H1 (cell line): Measurements from ENCODE around the gene SMG9. TPM values are rescaled to one million over a fixed set of nuclear protein-coding genes. Genes with fewer than 3 reads are reported as not detected.

Experiments
- CTCF ChIA-PET: fragments of 300-600 bp; sonication (Branson Sonifier 250); formaldehyde crosslinking; loops from one replicate; lab custom pipeline; 2021; ENCODE audit not compliant: partially characterized antibody; lab: Charles Lee
- POLR2A ChIA-PET: fragments of 300-600 bp; sonication (Branson Sonifier 250); formaldehyde crosslinking; loops from one replicate; lab custom pipeline; 2021; ENCODE audit warnings: inconsistent platforms; ENCODE audit not compliant: partially characterized antibody; lab: Charles Lee
- DNase-seq, 2 experiments: peaks; one replicate each; pipeline versions ENCODE4 v3.0.0 to v3.0.0-alpha.2; 2010 to 2022; ENCODE audit warnings: low spot score in 2 of 2, low read depth in 1 of 2, mixed read lengths in 1 of 2
- FAIRE-seq: peaks from 2 replicates; lab custom pipeline; 2011; peaks lifted over from hg19 to GRCh38; lab: Jason Lieb, UNC
- H2AFZ ChIP-seq: 2 replicates; pipeline ENCODE4 v1.8.1; 2012; ENCODE audit warnings: low read length, inconsistent platforms
- H2AK5ac ChIP-seq: 2 replicates; pipeline ENCODE4 v1.6.1; 2013; ENCODE audit warnings: low read depth, low read length
- H2BK120ac ChIP-seq: replicated peaks from 2 replicates; pipeline ENCODE3; 2013; ENCODE audit warnings: low read depth, low read length, inconsistent platforms
- H2BK12ac ChIP-seq: 2 replicates; pipeline ENCODE4 v1.6.1; 2013; ENCODE audit warnings: low read depth, low read length
- H2BK15ac ChIP-seq: 2 replicates; pipeline ENCODE4 v1.6.1; 2013; ENCODE audit warnings: low read length
- H2BK20ac ChIP-seq: 2 replicates; pipeline ENCODE4 v1.6.1; 2013; ENCODE audit warnings: low read length
- H2BK5ac ChIP-seq: 2 replicates; pipeline ENCODE4 v1.6.1; 2013; ENCODE audit warnings: low read depth, low read length
- H3K14ac ChIP-seq: 2 replicates; pipeline ENCODE4 v1.6.1; 2013; ENCODE audit warnings: inconsistent platforms; ENCODE audit not compliant: insufficient read length
- H3K18ac ChIP-seq: 2 replicates; pipeline ENCODE4 v1.6.1; 2013; ENCODE audit warnings: low read length; ENCODE audit errors: extremely low read depth
- H3K23ac ChIP-seq: 2 replicates; pipeline ENCODE4 v1.6.1; 2013; ENCODE audit warnings: inconsistent platforms; ENCODE audit not compliant: insufficient read length
- H3K23me2 ChIP-seq: 2 replicates; pipeline ENCODE4 v1.6.1; 2013; ENCODE audit warnings: low read depth, low read length
- H3K27ac ChIP-seq: 2 replicates; pipeline ENCODE4 v1.6.1; 2011; ENCODE audit warnings: low read depth, low read length, inconsistent platforms
- H3K27me3 ChIP-seq, 4 experiments: replicated peaks in 1 of 4; 1 replicate in 1 of 4; 2 replicates in 3 of 4; pipeline versions ENCODE4 v1.6.1 to v1.8.1; 2011 to 2013; ENCODE audit warnings: low read length in 3 of 4, mild to moderate bottlenecking in 3 of 4, inconsistent platforms in 2 of 4, mixed read lengths in 2 of 4, moderate library complexity in 1 of 4; ENCODE audit not compliant: control insufficient read depth in 3 of 4, insufficient read depth in 3 of 4; ENCODE audit errors: extremely low read depth in 1 of 4
- H3K36me3 ChIP-seq, 4 experiments: 2 replicates each; pipeline versions ENCODE4 v1.6.1 to v1.8.1; 2011 to 2013; ENCODE audit warnings: mild to moderate bottlenecking in 4 of 4, low read length in 3 of 4, moderate library complexity in 2 of 4, control low read depth in 1 of 4, inconsistent platforms in 1 of 4; ENCODE audit not compliant: insufficient read depth in 4 of 4, control insufficient read depth in 2 of 4
- H3K4ac ChIP-seq: replicated peaks from 2 replicates; pipeline ENCODE3; 2013; ENCODE audit warnings: low read length, low read depth, mixed read lengths, inconsistent platforms; ENCODE audit not compliant: insufficient read length
- H3K4me1 ChIP-seq, 4 experiments: replicated peaks in 1 of 4; 1 replicate in 1 of 4; 2 replicates in 3 of 4; pipeline versions ENCODE4 v1.6.1 to v1.8.1; 2011 to 2013; ENCODE audit warnings: low read length in 3 of 4, inconsistent platforms in 2 of 4, mixed read lengths in 1 of 4; ENCODE audit not compliant: insufficient read depth in 4 of 4, control insufficient read depth in 3 of 4
- H3K4me2 ChIP-seq, 2 experiments: 2 replicates each; pipeline versions ENCODE4 v1.6.1 to v1.8.1; 2011 to 2013; ENCODE audit warnings: low read depth in 2 of 2, low read length in 2 of 2, control low read depth in 1 of 2, inconsistent platforms in 1 of 2, mild to moderate bottlenecking in 1 of 2; ENCODE audit not compliant: insufficient read depth in 1 of 2
- H3K4me3 ChIP-seq, 4 experiments: fragments of 200-600, 300-600 bp in 1 of 4; sonication (generic), shearing (Covaris generic), sonication (Bioruptor Twin) in 1 of 4; 2 replicates each; pipeline versions ENCODE4 v1.5.1 to v1.8.1; 2011 to 2016; ENCODE audit warnings: low read length in 4 of 4, low read depth in 3 of 4, control low read depth in 2 of 4, inconsistent platforms in 2 of 4, mild to moderate bottlenecking in 2 of 4, mixed read lengths in 1 of 4, moderate library complexity in 1 of 4; ENCODE audit not compliant: insufficient read depth in 2 of 4; ENCODE audit errors: extremely low read depth in 1 of 4
- H3K56ac ChIP-seq: replicated peaks from 2 replicates; pipeline ENCODE3; 2013; ENCODE audit warnings: low read depth, mild to moderate bottlenecking, mixed read lengths, low read length, inconsistent platforms; ENCODE audit not compliant: insufficient read length
- H3K79me1 ChIP-seq: 2 replicates; pipeline ENCODE4 v1.6.1; 2013; ENCODE audit warnings: low read depth, low read length, control low read depth
- H3K79me2 ChIP-seq, 2 experiments: 2 replicates each; pipeline versions ENCODE4 v1.6.1 to v1.8.1; 2012 to 2013; ENCODE audit warnings: low read length in 2 of 2, mild to moderate bottlenecking in 2 of 2, inconsistent platforms in 1 of 2; ENCODE audit not compliant: insufficient read depth in 2 of 2, control insufficient read depth in 1 of 2
- H3K9ac ChIP-seq, 4 experiments: replicated peaks in 1 of 4; 1 replicate in 1 of 4; 2 replicates in 3 of 4; pipeline versions ENCODE4 v1.6.1 to v1.8.1; 2011 to 2013; ENCODE audit warnings: low read depth in 3 of 4, low read length in 3 of 4, control low read depth in 2 of 4, mild to moderate bottlenecking in 2 of 4, moderate library complexity in 2 of 4, inconsistent platforms in 1 of 4; ENCODE audit errors: extremely low read depth in 1 of 4
- H3K9me3 ChIP-seq, 2 experiments: 2 replicates each; pipeline versions ENCODE4 v1.6.1 to v1.8.1; 2012 to 2013; ENCODE audit warnings: mild to moderate bottlenecking in 2 of 2, moderate library complexity in 2 of 2, control low read depth in 1 of 2, inconsistent platforms in 1 of 2, low read depth in 1 of 2, low read length in 1 of 2, mixed read lengths in 1 of 2; ENCODE audit not compliant: insufficient read depth in 2 of 2
- H4K20me1 ChIP-seq, 2 experiments: replicated peaks in 1 of 2; 2 replicates each; pipeline versions ENCODE3 to v1.8.1; 2011 to 2013; ENCODE audit warnings: inconsistent platforms in 2 of 2, low read length in 2 of 2, mild to moderate bottlenecking in 1 of 2; ENCODE audit not compliant: insufficient read depth in 2 of 2, control insufficient read depth in 1 of 2
- H4K5ac ChIP-seq: 2 replicates; pipeline ENCODE4 v1.6.1; 2013; ENCODE audit warnings: low read length, low read depth, mixed read lengths, inconsistent platforms; ENCODE audit not compliant: insufficient read length
- H4K8ac ChIP-seq: 2 replicates; pipeline ENCODE4 v1.8.0; 2013; ENCODE audit warnings: mild to moderate bottlenecking, moderate library complexity, low read length, inconsistent platforms; ENCODE audit not compliant: insufficient read depth; ENCODE audit errors: extremely low read depth
- H4K91ac ChIP-seq: replicated peaks from 2 replicates; pipeline ENCODE3; 2013; ENCODE audit warnings: low read length, mixed read lengths, inconsistent platforms; ENCODE audit not compliant: insufficient read length
- CREB1 ChIP-seq: IDR thresholded peaks from 2 replicates; pipeline ENCODE4 v1.6.1; 2012; ENCODE audit warnings: inconsistent platforms
- MAX ChIP-seq: IDR thresholded peaks from 2 replicates; pipeline ENCODE4 v1.6.1; 2012; ENCODE audit warnings: inconsistent platforms
- WGBS, 2 experiments: shearing (Covaris generic) in 1 of 2; methylation state at CpG; one replicate each; pipeline versions ENCODE4 v1.1.6 to v1.1.7; 2013 to 2015; ENCODE audit warnings: low lambda C conversion rate in 2 of 2, mixed read lengths in 2 of 2, inconsistent platforms in 1 of 2, low coverage in 1 of 2, missing lambda C conversion rate in 1 of 2; ENCODE audit not compliant: insufficient replicate concordance in 2 of 2, insufficient coverage in 1 of 2, insufficient read length in 1 of 2; ENCODE audit errors: extremely low coverage in 1 of 2, missing lambda C conversion rate in 1 of 2; 5-methylcytosine and 5-hydroxymethylcytosine counted together
- polyA plus RNA-seq, 7 experiments: library from polyadenylated mRNA; depleted of rRNA in 3 of 7; stranded (reverse) in 5 of 7; unstranded in 2 of 7; fragments of >200 nt in 5 of 7; fragments of 200-250 nt in 2 of 7; gene quantifications; 1 replicate in 5 of 7; 2 replicates in 1 of 7; 4 replicates in 1 of 7; pipeline versions ENCODE4 v1.2.1 to v1.2.3, GENCODE V29; 2011 to 2013; ENCODE audit warnings: missing spikeins in 2 of 7, mixed read lengths in 2 of 7
- total RNA-seq: library from RNA; stranded (reverse); fragmentation: NEBNext Ultra II Directional; extraction: Animal tissue kit (Norgen Biotek cat#: 25700); gene quantifications from 2 replicates; pipeline ENCODE4 v1.2.1, GENCODE V29; 2021

The SMG9 gene
- total and polyA plus RNA-seq, 2 of the 8 experiments (the other 6 are each of a cell fraction or from before 2014, with no cell fraction given): 20.4 to 28.7 TPM

DNA sequence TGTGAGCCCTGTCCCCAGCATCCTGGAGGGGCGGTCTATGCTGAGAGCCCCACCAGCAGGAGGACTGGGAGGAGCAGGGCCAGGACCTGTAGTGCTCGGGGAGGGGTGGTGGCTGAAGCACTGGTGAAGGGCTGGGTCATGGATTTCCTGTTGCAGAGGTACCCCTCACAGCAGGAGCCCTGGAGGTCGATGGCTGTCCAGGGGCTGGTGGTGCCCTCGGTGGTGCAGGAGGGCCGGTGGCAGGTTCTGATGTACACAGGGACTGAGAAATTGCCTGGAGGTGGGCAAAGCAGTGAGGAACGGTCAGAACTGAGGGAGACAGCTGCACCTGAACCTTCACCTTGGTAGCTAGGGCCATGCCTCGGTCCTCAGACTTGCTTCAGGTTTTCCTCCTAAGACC, 42.8 kb upstream of the SMG9 start:
- no peaks in the 10 kb centered on the region for H3K79me1 ChIP-seq
- H2BK12ac ChIP-seq: peak overlapping the region; percentile 94; the same call in 1 of the 2 replicates
- H3K27ac ChIP-seq: no peak overlapping the region
- ChIA-PET CTCF (interaction anchor here (1.3 to 37.0 kb wide), 5 partner anchors 12 to 41 kb away, joined by 3 to 703 read pairs (median 9); partner anchors contain the start of gene SMG9), POLR2A (no interaction called here)
- H3K14ac ChIP-seq: no peak overlapping the region
- H3K36me3 ChIP-seq: no peaks in the 10 kb centered on the region
- H4K8ac ChIP-seq: no peak overlapping the region
- H3K79me2 ChIP-seq: no peaks in the 10 kb centered on the region
- H2BK15ac ChIP-seq: 0 out of 2 replicates have a peak overlapping the region, but pooled peaks have one; percentile 92
- H3K9me3 ChIP-seq: no peaks in the 10 kb centered on the region
- no peak overlapping the region for H4K5ac ChIP-seq
- H2BK5ac ChIP-seq: no peak overlapping the region
- H3K18ac ChIP-seq: no peak overlapping the region
- no peak overlapping the region for H2BK20ac ChIP-seq
- no peak overlapping the region for H3K4me3 ChIP-seq
- peaks cover 0 to 3% of the 10 kb centered on the region in 2 experiments for H4K20me1 ChIP-seq
- 94% methylated on average over 7 of the region's 7 CpGs; no CpG with 5 or more reads in 1 of the 2 experiments for WGBS, 2 experiments
- TF ChIP-seq MAX: no peak
- no peak for TF ChIP-seq CREB1
- FAIRE-seq (no peak), DNase-seq (no peak)
- H2AK5ac ChIP-seq: 0 out of 2 replicates have a peak overlapping the region, but pooled peaks have one; percentile 58
- no peak overlapping the region for H2AFZ ChIP-seq
- H3K4me2 ChIP-seq: no peak overlapping the region; a peak in 1 of 4 replicates
- H3K27me3 ChIP-seq: peaks cover 4 to 36% (median 24%) of the 10 kb centered on the region in 4 experiments
- no peak overlapping the region for H3K9ac ChIP-seq
- no peak overlapping the region for H3K56ac ChIP-seq
- H3K23me2 ChIP-seq: peaks cover 8% of the 10 kb centered on the region
- no peak overlapping the region for H3K23ac ChIP-seq
- peaks cover 0 to 5% (median 3%) of the 10 kb centered on the region in 4 experiments; a peak in 5 of 7 replicates for H3K4me1 ChIP-seq
- no peak overlapping the region for H2BK120ac ChIP-seq
- H4K91ac ChIP-seq: no peak overlapping the region
- peak overlapping the region; percentile 69 for H3K4ac ChIP-seq
